GM21619 (cell line): ENCODE results near the gene ADAMTS12.
"Not testable (repeated sequence)": the region's sequence is repeated elsewhere in the genome, so short reads cannot be mapped to it uniquely, and the experiment has no call there.

Experiments
- ATAC-seq: cut with Tn5 transposase; IDR thresholded peaks from one replicate; pipeline ENCODE4 v1.9.1; 2021; ENCODE audit not compliant: unreplicated experiment

Gene ADAMTS12

GRCh38 chr5:33549982-33550567 lies 341.7 kb downstream of the ADAMTS12 start:
- no peak for ATAC-seq

GRCh38 chr5:33539790-33540189 lies 352.0 kb downstream of the ADAMTS12 start:
- ATAC-seq, result not testable (repeated sequence)

GRCh38 chr5:33539212-33539611 lies 352.6 kb downstream of the ADAMTS12 start:
- ATAC-seq, result no peak

- no peak for ATAC-seq
Measured at GRCh38 chr5:33538201-33538600, 353.6 kb downstream of the ADAMTS12 start.

- ATAC-seq, result no peak
Measured at GRCh38 chr5:33537240-33537639, 354.6 kb downstream of the ADAMTS12 start.

- ATAC-seq, result no peak
Measured at GRCh38 chr5:33536802-33537201, 355.0 kb downstream of the ADAMTS12 start.

- ATAC-seq, result no peak
Measured at GRCh38 chr5:33531824-33532223, 360.0 kb downstream of the ADAMTS12 start.

- ATAC-seq, result no peak
Measured at GRCh38 chr5:33531037-33531298, 360.8 kb downstream of the ADAMTS12 start.

GRCh38 chr5:33530183-33531036 lies 361.4 kb downstream of the ADAMTS12 start:
- no peak for ATAC-seq

- no peak for ATAC-seq
Measured at GRCh38 chr5:33527696-33528095, 364.1 kb downstream of the ADAMTS12 start.

GRCh38 chr5:33526755-33527154 lies 365.0 kb downstream of the ADAMTS12 start:
- no peak for ATAC-seq

- ATAC-seq, result no peak
Measured at GRCh38 chr5:33524476-33524875, 367.3 kb downstream of the ADAMTS12 start.

- no peak for ATAC-seq
Measured at GRCh38 chr5:33523208-33523771, 368.5 kb downstream of the ADAMTS12 start.

- no peak for ATAC-seq
Measured at GRCh38 chr5:33516421-33516820, 375.4 kb downstream of the ADAMTS12 start.

- ATAC-seq, result not testable (repeated sequence)
Measured at GRCh38 chr5:33515366-33515765, 376.4 kb downstream of the ADAMTS12 start.

- no peak for ATAC-seq
Measured at GRCh38 chr5:33513462-33514185, 378.2 kb downstream of the ADAMTS12 start.

GRCh38 chr5:33509036-33509435 lies 382.8 kb downstream of the ADAMTS12 start:
- ATAC-seq, result no peak

GRCh38 chr5:33507426-33507825 lies 384.4 kb downstream of the ADAMTS12 start:
- no peak for ATAC-seq

- ATAC-seq, result no peak
Measured at GRCh38 chr5:33504570-33504969, 387.2 kb downstream of the ADAMTS12 start.

- ATAC-seq, result no peak
Measured at GRCh38 chr5:33501899-33502298, 389.9 kb downstream of the ADAMTS12 start.

- ATAC-seq, result no peak
Measured at GRCh38 chr5:33501260-33501659, 390.5 kb downstream of the ADAMTS12 start.

GRCh38 chr5:33494466-33494865 lies 397.3 kb downstream of the ADAMTS12 start:
- no peak for ATAC-seq
